Endothelial cell of umbilical vein (primary cell): Measurements from ENCODE around the gene HIF1AN.

Source experiments
- EZH2 ChIP-seq: IDR thresholded peaks from 2 replicates; pipeline ENCODE4 v1.6.1; 2012; ENCODE audit warnings: borderline replicate concordance, low read depth, mild to moderate bottlenecking, moderate library complexity, low read length, inconsistent platforms; ENCODE audit not compliant: severe bottlenecking
- MAX ChIP-seq: IDR thresholded peaks from 2 replicates; pipeline ENCODE4 v1.6.1; 2011; ENCODE audit not compliant: insufficient read depth, insufficient read length
- POLR2A ChIP-seq: IDR thresholded peaks from 2 replicates; pipeline ENCODE4 v1.6.1; 2012; ENCODE audit warnings: low read depth, mild to moderate bottlenecking, control low read depth, low read length
- POLR2AphosphoS5 ChIP-seq: IDR thresholded peaks from 2 replicates; pipeline ENCODE4 v1.6.1; 2012; ENCODE audit warnings: low read depth, mild to moderate bottlenecking, control low read depth, low read length, moderate library complexity; ENCODE audit not compliant: insufficient read depth
- TF ChIP-seq, protein P1 (sequence below), 2 donors: IDR thresholded peaks; 1 replicate in 1 of 2; 2 replicates in 1 of 2; pipeline ENCODE4 v1.5.1; 2011; ENCODE audit warnings: low read length in 2 of 2, mild to moderate bottlenecking in 2 of 2, moderate library complexity in 2 of 2, control low read depth in 1 of 2, inconsistent platforms in 1 of 2, low read depth in 1 of 2; ENCODE audit not compliant: insufficient read depth in 1 of 2; ENCODE audit errors: extremely low read depth in 1 of 2

- TF ChIP-seq, protein P1, sequence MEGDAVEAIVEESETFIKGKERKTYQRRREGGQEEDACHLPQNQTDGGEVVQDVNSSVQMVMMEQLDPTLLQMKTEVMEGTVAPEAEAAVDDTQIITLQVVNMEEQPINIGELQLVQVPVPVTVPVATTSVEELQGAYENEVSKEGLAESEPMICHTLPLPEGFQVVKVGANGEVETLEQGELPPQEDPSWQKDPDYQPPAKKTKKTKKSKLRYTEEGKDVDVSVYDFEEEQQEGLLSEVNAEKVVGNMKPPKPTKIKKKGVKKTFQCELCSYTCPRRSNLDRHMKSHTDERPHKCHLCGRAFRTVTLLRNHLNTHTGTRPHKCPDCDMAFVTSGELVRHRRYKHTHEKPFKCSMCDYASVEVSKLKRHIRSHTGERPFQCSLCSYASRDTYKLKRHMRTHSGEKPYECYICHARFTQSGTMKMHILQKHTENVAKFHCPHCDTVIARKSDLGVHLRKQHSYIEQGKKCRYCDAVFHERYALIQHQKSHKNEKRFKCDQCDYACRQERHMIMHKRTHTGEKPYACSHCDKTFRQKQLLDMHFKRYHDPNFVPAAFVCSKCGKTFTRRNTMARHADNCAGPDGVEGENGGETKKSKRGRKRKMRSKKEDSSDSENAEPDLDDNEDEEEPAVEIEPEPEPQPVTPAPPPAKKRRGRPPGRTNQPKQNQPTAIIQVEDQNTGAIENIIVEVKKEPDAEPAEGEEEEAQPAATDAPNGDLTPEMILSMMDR (IDR thresholded peaks at IDR 0.05; ENCODE audit: extremely low read depth in 1 of 2, insufficient read depth in 1 of 2, low read depth in 1 of 2, low read length in 2 of 2): no peak
- TF ChIP-seq POLR2A (no peak), POLR2AphosphoS5 (no peak), MAX (no peak), EZH2 (no peak)
Measured at GRCh38 chr10:100576282-100576635, 40.5 kb downstream of the HIF1AN start.
